ENCODE data around the gene SLC44A4.
"Not testable (repeated sequence)": the region's sequence is repeated elsewhere in the genome, so short reads cannot be mapped to it uniquely, and the experiment has no call there.

SLC44A4 gene

GRCh38 chr6:31859923-31860322 is 18.9 kb downstream of the SLC44A4 start:
- no peak for DNase-seq
- no peak for ATAC-seq

- ATAC-seq (no peak), DNase-seq (no peak)
Observed at GRCh38 chr6:31858707-31859106, 20.1 kb downstream of the SLC44A4 start.

GRCh38 chr6:31857774-31858173 is 21.0 kb downstream of the SLC44A4 start:
- not testable (repeated sequence) for DNase-seq, ATAC-seq

- ATAC-seq, DNase-seq: not testable (repeated sequence)
Observed at GRCh38 chr6:31851980-31852718, 26.6 kb downstream of the SLC44A4 start.

GRCh38 chr6:31851485-31851832 is 27.3 kb downstream of the SLC44A4 start:
- DNase-seq, result no peak
- no peak for ATAC-seq

GRCh38 chr6:31850765-31851484 is 27.9 kb downstream of the SLC44A4 start:
- ATAC-seq (no peak), DNase-seq (no peak)

GRCh38 chr6:31847276-31847978 is 31.4 kb downstream of the SLC44A4 start:
- no peak for DNase-seq
- ATAC-seq, result no peak

GRCh38 chr6:31844507-31844906 is 34.3 kb downstream of the SLC44A4 start:
- ATAC-seq (no peak), DNase-seq (no peak)

- ATAC-seq, result no peak
- DNase-seq, result peak; percentile 16
Observed at GRCh38 chr6:31842053-31842452, 36.7 kb downstream of the SLC44A4 start.

GRCh38 chr6:31839779-31840126 is 39.0 kb downstream of the SLC44A4 start:
- not testable (repeated sequence) for DNase-seq, ATAC-seq

- DNase-seq, result peak; percentile 7
- no peak for ATAC-seq
Observed at GRCh38 chr6:31838968-31839367, 39.8 kb downstream of the SLC44A4 start.

GRCh38 chr6:31838114-31838553 is 40.7 kb downstream of the SLC44A4 start:
- DNase-seq, ATAC-seq: not testable (repeated sequence)

GRCh38 chr6:31837369-31838113 is 41.3 kb downstream of the SLC44A4 start:
- no peak for ATAC-seq
- DNase-seq, result no peak

- DNase-seq (no peak), ATAC-seq (no peak)
Observed at GRCh38 chr6:31836474-31837368, 42.1 kb downstream of the SLC44A4 start.

- DNase-seq (peak; percentile 13), ATAC-seq (no peak)
Observed at GRCh38 chr6:31836047-31836473, 42.7 kb downstream of the SLC44A4 start.

GRCh38 chr6:31834367-31835250 is 44.2 kb downstream of the SLC44A4 start:
- peak; percentile 64 for ATAC-seq
- peak; percentile 82 for DNase-seq

- ATAC-seq (no peak), DNase-seq (no peak)
Observed at GRCh38 chr6:31831350-31832215, 47.2 kb downstream of the SLC44A4 start.

- no peak for DNase-seq
- ATAC-seq, result no peak
Observed at GRCh38 chr6:31830886-31831335, 47.9 kb downstream of the SLC44A4 start.
